ENCODE measurements around the gene AKAP9.
"Not testable (repeated sequence)": the region's sequence is repeated elsewhere in the genome, so short reads cannot be mapped to it uniquely, and the experiment has no call there.

Gene AKAP9

DNA sequence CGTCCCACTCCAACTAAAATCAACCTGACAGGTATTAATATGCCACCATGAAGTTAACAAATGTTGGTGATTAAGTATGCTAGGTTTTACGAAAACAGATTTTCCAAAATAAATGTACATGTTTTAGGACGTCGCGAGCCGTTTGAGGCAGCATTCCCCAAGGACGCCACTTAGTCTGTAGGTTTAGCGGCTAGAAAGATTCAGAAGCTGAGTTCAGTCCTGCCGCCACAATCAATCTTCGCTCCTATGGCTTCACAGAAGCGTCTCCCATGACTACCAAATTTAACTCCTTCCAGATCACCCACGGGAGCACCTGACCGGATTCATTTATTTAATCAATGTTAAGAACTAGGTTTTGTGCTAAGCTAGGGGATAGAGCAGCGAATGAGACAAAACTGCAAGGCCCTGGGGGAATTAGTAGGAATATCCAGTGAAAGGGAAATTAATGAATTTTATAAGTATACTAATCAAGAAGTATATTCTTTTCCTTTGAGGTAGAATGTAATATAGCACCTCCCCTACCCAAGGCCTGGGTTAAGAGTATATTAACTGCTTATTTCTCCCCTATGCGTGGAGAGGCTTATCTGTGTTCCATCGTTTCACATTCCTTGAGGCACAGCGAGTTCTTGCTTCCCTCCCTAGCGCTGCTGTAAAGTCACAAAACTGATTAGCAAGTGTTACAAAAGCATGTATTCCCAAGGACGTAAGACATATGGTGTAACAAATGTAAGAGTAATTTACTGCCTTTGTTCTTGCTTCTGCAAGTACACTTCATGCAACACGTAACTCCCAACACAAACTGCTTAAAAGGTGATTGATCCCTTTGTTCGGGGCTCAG, 194.6 kb downstream of the AKAP9 start:
- DNase-seq, result peak; percentile 20

- no peak for DNase-seq
These were observed 196.9 kb downstream of the AKAP9 start for GRCh38 chr7:92137557-92137956.

DNA sequence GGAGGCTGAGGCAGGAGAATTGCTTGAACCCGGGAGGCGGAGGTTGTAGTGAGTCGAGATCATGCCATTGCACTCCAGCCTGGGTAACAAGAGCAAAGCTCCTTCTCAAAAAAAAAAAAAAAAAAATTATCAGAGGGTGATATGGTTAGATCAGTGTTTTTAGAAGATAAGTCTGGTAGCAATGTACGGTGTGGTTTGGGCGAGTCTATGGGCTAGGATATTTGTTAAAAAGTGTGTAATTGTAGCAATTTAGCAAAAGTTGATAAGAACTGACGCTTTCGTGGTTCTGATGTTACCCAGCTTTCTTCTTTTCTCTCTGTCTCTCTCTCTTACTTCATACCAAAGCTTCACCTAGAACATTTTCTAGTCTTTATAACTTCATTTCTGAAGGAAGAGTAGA, 200.5 kb downstream of the AKAP9 start:
- DNase-seq, result no peak

GRCh38 chr7:92142791-92143190, 202.1 kb downstream of the AKAP9 start:
- DNase-seq, result not testable (repeated sequence)

DNA sequence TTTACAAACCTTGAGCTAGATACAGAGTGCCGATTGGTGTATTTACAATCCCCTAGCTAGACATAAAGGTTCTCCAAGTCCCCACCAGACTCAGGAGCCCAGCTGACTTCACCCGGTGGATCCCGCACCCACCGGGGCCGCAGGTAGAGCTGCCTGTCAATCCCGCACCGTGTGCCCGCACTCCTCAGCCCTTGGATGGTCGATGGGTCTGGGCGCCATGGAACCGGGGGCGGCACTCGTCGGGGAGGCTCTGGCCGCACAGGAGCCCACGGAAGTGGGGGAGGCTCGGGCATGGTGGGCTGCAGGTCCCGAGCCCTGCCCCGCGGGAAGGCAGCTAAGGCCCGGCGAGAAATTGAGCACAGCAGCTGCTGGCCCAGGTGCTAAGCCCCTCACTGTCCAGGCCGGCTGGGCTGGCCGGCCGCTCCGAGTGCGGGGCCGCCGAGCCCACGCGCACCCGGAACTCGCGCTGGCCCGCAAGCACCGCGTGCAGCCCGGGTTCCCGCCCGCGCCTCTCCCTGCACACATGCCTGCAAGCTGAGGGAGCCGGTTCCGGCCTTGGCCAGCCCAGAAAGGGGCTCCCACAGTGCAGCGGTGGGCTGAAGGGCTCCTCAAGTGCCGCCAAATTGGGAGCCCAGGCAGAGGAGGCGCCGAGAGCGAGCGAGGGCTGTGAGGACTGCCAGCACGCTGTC, 202.7 kb downstream of the AKAP9 start:
- not testable (repeated sequence) for DNase-seq

DNA sequence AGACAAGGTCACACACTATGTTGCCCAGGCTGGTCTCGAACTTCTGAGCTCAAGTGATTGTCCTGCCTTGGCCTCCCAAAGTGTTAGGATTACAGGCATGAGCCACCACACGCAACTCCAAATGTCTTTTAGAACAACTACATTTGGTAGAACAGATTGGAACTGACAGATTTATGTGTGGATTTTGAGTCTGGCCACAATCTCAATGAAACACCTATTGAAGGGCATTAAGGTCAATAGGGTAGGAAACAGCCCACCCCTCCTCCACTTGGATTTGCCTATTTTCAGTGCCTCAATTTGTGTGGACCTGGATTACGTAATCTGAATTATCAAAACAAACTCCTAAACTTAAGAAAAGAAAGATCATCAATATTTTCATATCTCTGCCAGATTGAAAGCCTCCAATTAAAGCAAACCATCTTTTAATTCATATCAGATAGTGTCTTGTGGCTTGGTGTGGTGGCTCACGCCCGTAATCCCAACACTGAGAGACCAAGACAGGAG, 209.1 kb downstream of the AKAP9 start:
- DNase-seq, result no peak

- no peak for DNase-seq
These were observed 209.9 kb downstream of the AKAP9 start for GRCh38 chr7:92150450-92151017.

DNA sequence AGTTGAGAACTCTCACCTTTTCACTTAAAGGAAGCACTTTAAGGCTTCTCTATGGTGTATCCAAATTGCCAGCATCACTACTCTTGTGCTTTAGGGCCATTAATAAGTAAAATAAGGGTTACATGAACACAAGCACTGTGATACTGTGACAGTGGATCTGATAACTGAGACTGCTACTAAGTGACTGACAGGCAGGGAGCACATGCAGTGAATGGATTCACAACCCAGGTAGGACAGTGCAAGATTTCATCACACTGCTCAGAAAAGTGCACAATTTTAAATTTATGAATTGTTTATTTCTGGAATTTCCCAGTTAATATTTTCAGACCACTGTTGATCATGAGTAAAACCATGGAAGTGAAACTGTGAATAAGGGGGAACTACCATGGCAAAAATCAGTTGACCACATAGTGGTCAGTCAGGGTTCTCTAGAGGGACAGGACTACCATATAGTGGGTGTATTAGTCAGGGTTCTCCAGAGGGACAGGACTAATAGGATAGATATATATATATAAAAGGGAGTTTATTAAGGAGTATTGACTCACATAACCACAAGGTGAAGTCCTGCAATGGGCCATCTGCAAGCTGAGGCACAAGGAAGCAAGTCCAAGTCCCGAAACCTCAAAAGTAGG, 214.6 kb downstream of the AKAP9 start:
- DNase-seq, result no peak

DNA sequence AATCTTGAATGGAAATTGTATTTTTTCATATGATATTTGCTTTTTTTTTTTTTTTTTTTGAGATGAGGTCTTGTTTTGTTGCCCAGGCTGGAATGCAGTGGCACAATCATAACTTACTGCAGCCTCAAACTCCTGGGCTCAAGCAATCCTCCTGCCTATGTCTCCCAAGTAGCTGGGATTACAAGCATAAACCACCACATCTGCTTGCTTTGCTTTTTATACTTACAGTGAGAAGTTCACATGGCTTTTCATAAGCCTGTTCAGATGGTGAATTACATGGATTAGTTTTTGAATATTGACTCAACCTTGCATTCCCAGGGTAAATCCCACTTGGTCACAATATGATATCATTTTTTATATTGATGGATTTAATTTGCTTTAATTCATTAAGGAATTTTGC, 216.3 kb downstream of the AKAP9 start:
- no peak for DNase-seq

GRCh38 chr7:92158660-92159575, 218.3 kb downstream of the AKAP9 start:
- peak; percentile 88 for DNase-seq
